GM12892 (cell line): ENCODE measurements around the gene FDX2.

Source experiments
- POLR2A ChIP-seq: IDR thresholded peaks from 2 replicates; pipeline ENCODE4 v1.6.1; 2011; ENCODE audit warnings: low read depth, low read length, control low read depth
- POLR2AphosphoS5 ChIP-seq: IDR thresholded peaks from 2 replicates; pipeline ENCODE4 v1.6.1; 2011; ENCODE audit warnings: low read depth, low read length, control low read depth

- TF ChIP-seq POLR2AphosphoS5, result no peak
- TF ChIP-seq POLR2A, result no peak
These were observed 622 bp upstream of the FDX2 start for GRCh38 chr19:10316229-10317044.
